Parathyroid adenoma (tissue), 2 donors: ENCODE results near the gene MYO1A.
A peak's percentile ranks its signal among the peaks of the same experiment; 100 is the strongest.

Experiments used
- H2AFZ ChIP-seq: fragments of 300-600 bp; sonication (generic); one replicate; pipeline ENCODE4 v1.7.0; 2017; ENCODE audit warnings: antibody characterized with exemption, mild to moderate bottlenecking
- H3K27ac ChIP-seq: fragments of 300-600 bp; sonication (generic); one replicate; pipeline ENCODE4 v1.7.0; 2017
- H3K27me3 ChIP-seq: fragments of 300-600 bp; sonication (generic); one replicate; pipeline ENCODE4 v1.7.0; 2017; ENCODE audit warnings: low read length; ENCODE audit not compliant: control insufficient read depth, insufficient read depth
- H3K36me3 ChIP-seq: fragments of 300-600 bp; sonication (generic); one replicate; pipeline ENCODE4 v1.7.0; 2017; ENCODE audit warnings: low read length; ENCODE audit not compliant: control insufficient read depth, insufficient read depth
- H3K4me1 ChIP-seq: fragments of 300-600 bp; sonication (generic); one replicate; pipeline ENCODE4 v1.7.0; 2017; ENCODE audit warnings: control low read depth
- H3K4me2 ChIP-seq: fragments of 300-600 bp; sonication (generic); one replicate; pipeline ENCODE4 v1.7.0; 2017; ENCODE audit warnings: low read length
- H3K4me3 ChIP-seq: fragments of 300-600 bp; sonication (generic); one replicate; pipeline ENCODE4 v1.7.0; 2017; ENCODE audit warnings: low read depth, low read length
- H3K79me2 ChIP-seq: fragments of 300-600 bp; sonication (generic); one replicate; pipeline ENCODE4 v1.7.0; 2017; ENCODE audit warnings: control low read depth
- H3K9ac ChIP-seq: fragments of 300-600 bp; sonication (generic); one replicate; pipeline ENCODE4 v1.7.0; 2017; ENCODE audit warnings: mild to moderate bottlenecking
- H3K9me3 ChIP-seq: fragments of 300-600 bp; sonication (generic); one replicate; pipeline ENCODE4 v1.7.0; 2017; ENCODE audit warnings: low read length; ENCODE audit not compliant: control insufficient read depth
- TF ChIP-seq, protein P1 (sequence below): fragments of 300-600 bp; sonication (generic); IDR thresholded peaks from one replicate; pipeline ENCODE4 v1.7.0; 2017; ENCODE audit warnings: antibody characterized with exemption, mild to moderate bottlenecking
- donor health status: primary hyperparathyroidism.

Gene MYO1A

DNA sequence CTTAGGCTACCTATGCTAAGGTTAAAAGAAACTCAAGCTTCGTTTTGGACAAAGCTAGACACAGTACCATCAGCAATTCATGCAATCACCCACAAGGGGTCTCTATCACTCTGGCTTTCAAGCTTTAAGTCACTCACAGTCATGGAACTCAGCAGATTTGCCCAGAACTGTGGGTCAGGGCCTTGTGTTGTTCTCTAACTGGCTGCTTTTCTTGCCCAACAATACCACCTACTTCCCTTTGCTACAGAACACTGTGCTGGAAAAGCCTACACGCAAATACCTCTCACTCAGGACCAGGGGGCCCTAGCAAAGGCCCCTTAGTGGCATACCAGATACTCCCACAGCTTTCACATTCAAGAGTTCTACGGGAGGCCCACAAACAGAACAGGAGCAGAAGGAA lies 19.6 kb upstream of the MYO1A start:
- Histone ChIP-seq H3K27me3 (no peaks in the 10 kb centered on the region), H3K9ac (no peak overlapping the region), H3K4me3 (no peak overlapping the region), H3K4me1 (peaks cover 7% of the 10 kb centered on the region), H3K4me2 (no peak overlapping the region), H2AFZ (peak overlapping the region; percentile 69), H3K9me3 (no peaks in the 10 kb centered on the region), H3K79me2 (no peaks in the 10 kb centered on the region), H3K36me3 (no peaks in the 10 kb centered on the region), H3K27ac (peak overlapping the region; percentile 8)
- TF ChIP-seq, protein P1, sequence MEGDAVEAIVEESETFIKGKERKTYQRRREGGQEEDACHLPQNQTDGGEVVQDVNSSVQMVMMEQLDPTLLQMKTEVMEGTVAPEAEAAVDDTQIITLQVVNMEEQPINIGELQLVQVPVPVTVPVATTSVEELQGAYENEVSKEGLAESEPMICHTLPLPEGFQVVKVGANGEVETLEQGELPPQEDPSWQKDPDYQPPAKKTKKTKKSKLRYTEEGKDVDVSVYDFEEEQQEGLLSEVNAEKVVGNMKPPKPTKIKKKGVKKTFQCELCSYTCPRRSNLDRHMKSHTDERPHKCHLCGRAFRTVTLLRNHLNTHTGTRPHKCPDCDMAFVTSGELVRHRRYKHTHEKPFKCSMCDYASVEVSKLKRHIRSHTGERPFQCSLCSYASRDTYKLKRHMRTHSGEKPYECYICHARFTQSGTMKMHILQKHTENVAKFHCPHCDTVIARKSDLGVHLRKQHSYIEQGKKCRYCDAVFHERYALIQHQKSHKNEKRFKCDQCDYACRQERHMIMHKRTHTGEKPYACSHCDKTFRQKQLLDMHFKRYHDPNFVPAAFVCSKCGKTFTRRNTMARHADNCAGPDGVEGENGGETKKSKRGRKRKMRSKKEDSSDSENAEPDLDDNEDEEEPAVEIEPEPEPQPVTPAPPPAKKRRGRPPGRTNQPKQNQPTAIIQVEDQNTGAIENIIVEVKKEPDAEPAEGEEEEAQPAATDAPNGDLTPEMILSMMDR, result peak; percentile 92

DNA sequence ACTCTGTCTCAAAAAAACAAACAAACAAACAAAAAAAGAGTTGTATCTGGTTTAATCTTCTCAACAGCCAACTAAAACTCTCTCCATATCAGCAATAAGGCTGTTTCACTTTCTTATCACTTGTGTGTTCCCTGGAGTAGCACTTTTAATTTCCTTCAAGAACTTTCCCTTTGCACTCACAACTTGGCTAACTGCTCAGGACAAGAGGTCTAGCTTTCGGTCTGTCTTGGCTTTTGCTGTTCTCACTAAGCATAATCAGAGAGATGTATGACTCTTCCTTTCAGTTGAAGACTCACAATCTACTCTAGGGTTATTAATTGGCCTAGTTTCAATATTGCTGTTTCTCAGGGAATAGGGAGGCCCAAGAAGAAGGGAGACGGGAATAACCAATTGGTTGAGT lies 16.3 kb upstream of the MYO1A start:
- peaks cover 4% of the 10 kb centered on the region for H3K4me1 ChIP-seq
- no peaks in the 10 kb centered on the region for H3K79me2 ChIP-seq
- no peaks in the 10 kb centered on the region for H3K9me3 ChIP-seq
- H2AFZ ChIP-seq, result no peak overlapping the region
- no peak overlapping the region for H3K27ac ChIP-seq
- no peak overlapping the region for H3K9ac ChIP-seq
- H3K27me3 ChIP-seq, result no peaks in the 10 kb centered on the region
- H3K36me3 ChIP-seq, result no peaks in the 10 kb centered on the region
- H3K4me2 ChIP-seq, result no peak overlapping the region
- TF ChIP-seq, protein P1, result no peak
- no peak overlapping the region for H3K4me3 ChIP-seq

DNA sequence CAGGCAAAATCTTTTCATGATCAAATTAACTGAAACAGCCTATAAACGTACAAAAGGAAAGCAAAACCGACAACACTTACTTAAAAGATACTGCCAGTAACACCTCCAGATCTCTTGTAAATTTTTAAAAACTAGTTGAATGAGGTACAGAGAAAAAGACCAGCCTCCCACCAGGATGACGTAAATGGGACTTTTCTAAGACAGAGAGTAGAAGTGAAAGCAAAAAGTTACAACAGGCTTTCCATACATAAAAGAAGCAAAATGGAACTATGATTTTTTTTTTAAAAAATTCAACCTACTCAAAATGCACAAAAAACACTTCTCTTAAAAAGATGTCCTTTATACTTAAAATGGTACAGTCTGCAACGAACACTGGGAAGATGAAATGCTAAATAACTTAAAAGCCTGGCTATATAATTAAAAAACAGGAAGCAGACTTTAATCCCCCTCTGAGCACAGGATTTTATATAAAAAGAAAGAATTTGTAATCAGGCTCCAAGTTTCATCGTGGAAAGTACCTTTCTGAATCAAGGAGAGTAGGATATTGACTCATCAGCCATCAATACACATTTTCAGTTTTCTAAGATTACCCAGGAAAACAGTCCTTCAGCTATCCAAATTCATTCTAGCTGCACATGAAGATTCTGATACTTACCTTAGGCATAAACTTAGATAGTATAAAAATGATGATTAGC lies 14.2 kb upstream of the MYO1A start:
- Histone ChIP-seq H3K27me3 (no peaks in the 10 kb centered on the region), H3K4me1 (no peaks in the 10 kb centered on the region), H3K9me3 (no peaks in the 10 kb centered on the region), H3K27ac (no peak overlapping the region), H2AFZ (no peak overlapping the region), H3K4me3 (no peak overlapping the region), H3K4me2 (no peak overlapping the region), H3K79me2 (no peaks in the 10 kb centered on the region), H3K9ac (no peak overlapping the region), H3K36me3 (no peaks in the 10 kb centered on the region)
- TF ChIP-seq, protein P1, result no peak

DNA sequence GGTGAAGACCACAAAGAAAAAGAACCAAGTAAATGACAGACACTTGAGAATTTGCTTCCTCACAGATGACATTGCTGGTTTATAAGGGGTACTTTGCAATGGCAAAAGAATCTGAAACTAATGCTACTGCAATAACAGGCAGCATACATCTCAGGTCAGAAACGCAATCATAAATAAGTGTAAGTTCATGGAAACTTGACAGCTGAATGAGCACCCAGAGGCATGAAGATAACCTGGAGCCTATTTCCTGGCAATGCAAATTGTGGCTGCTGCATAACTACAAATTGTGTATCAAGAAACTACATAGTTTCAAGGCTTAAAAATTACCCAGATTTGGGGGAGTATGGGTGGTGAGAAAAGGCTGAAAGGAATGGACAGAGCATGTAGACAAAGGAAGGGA lies 8.5 kb upstream of the MYO1A start:
- no peaks in the 10 kb centered on the region for H3K27me3 ChIP-seq
- H3K9me3 ChIP-seq, result no peaks in the 10 kb centered on the region
- H3K4me2 ChIP-seq, result no peak overlapping the region
- TF ChIP-seq, protein P1, result no peak
- H3K27ac ChIP-seq, result no peak overlapping the region
- H3K9ac ChIP-seq, result no peak overlapping the region
- H3K4me1 ChIP-seq, result no peaks in the 10 kb centered on the region
- no peaks in the 10 kb centered on the region for H3K79me2 ChIP-seq
- H3K36me3 ChIP-seq, result no peaks in the 10 kb centered on the region
- H2AFZ ChIP-seq, result no peak overlapping the region
- H3K4me3 ChIP-seq, result no peak overlapping the region
